ENCODE data around the gene ACAP3.

Gene ACAP3

GRCh38 chr1:1300352-1300739, 7.4 kb downstream of the ACAP3 start:
- DNase-seq (ENCODE audit: low read depth), result no peak

GRCh38 chr1:1299686-1300351, 7.9 kb downstream of the ACAP3 start:
- no peak for DNase-seq (ENCODE audit: low read depth)

DNA sequence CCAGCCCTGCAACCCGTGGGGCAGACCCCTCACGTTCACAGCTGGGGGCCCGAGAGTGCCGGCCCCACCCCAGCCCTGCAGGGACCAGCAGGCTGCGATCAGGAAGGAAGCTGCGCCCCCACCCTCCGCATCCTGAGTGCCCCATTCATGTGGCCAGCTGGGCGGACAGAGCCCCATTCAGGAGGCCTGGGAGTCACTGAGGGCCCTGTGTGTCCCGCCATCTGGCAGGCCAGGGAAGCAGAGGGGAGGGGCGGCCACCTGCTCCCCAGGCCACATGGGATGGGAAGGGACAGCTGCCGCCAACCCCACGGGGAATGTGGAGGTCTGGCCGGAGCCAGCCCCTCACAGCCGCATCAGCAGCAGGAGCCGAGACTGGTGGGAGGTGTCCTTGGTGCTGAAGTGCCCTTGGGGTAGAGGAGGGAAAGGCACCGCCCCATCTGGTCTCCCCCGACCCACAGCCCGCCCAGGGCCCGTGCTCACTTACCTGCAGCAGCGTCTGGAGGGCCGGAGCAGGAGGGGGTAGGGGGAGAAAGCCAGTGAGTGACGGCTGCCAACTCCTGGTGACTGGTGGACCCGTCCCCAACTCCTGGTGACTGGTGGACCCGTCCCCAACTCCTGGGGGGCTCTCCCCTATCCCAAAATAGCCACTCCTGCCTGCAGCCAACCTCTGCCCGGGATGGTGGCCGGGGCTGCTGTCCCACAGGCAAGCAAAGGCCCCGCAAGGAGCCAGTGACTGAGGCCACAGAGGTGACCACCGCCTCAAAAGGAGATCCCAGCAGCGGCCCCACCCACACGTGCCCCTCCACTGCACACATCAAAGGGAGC, 8.7 kb downstream of the ACAP3 start:
- DNase-seq (ENCODE audit: low read depth), result peak; percentile 34

- DNase-seq (ENCODE audit: low read depth), result no peak
Measured at GRCh38 chr1:1297802-1298424, 9.8 kb downstream of the ACAP3 start.

- DNase-seq (ENCODE audit: low read depth), result no peak
Measured at GRCh38 chr1:1296070-1297061, 11.4 kb downstream of the ACAP3 start.

DNA sequence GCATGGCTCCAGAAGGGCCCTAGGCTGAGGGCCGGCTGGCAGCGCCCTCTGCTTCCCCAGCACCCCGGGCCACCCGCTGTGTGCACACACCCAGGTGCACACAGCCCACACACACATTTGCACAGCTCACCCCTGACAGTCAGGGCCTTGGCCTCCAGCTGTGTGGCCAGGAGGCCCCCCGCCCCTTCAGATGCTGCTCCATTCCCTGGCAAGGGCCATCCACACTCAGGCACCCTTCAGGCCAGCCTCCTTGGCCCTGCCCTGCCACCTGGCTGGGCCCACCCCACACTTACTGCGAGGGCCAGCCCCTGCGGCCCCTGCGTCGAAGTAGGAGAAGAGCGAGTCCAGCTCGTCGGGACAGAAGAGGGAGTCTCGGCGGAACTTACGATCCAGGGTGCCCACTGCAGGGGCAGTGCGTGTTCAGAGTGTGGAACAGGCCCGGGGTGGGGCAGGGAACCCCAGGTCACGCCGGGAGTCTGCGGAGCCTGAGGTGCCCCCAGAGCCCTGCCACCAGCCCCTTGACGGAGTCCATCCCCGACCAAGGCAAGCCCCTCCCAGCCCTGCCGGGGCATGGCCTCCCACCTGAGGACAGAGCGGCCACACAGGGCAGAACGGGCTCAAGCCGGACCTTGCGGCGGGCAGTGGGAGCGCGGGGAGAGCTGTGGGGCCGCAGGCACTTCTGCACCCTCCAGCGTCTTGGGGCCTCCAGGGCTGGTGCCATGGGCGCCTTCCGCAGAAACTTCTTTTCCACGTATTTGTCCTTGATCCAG, 12.4 kb downstream of the ACAP3 start:
- no peak for DNase-seq (ENCODE audit: low read depth)

DNA sequence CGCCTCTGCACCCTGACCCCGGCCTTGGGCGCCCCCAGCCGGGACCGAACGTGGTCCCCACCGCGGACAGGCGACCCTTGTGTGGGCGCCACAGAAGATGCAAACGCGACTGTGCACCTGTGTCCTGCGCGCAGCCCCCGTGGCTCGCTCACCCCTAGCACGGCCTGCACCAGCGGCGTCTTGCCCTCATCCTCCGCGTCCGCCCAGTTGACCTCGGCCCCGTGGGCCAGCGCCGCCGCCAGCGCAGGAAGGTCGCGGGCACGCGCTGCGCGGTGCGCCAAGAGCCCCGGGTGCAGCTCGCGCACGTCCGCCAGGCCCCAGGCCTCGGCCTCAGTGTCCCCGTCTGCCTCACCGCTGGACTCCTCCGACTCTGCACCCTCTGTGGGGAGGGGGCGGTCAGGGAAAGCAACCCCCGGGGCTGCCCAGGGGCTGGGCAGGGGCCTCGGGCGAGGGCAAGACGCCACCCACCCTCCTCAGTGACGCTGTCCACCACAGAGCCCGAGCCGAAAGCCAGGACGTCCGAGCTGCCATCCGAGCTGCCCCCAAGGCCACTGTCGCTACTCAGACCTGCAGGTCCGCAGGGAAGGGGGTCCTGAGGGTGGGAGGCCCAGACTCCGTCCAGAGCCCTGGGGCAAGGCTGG, 13.4 kb downstream of the ACAP3 start:
- no peak for DNase-seq (ENCODE audit: low read depth)

GRCh38 chr1:1293263-1294249, 14.2 kb downstream of the ACAP3 start:
- no peak for DNase-seq (ENCODE audit: low read depth)

GRCh38 chr1:1292851-1293250, 14.9 kb downstream of the ACAP3 start:
- DNase-seq (ENCODE audit: low read depth), result no peak

- DNase-seq (ENCODE audit: low read depth), result no peak
Measured at GRCh38 chr1:1292442-1292779, 15.3 kb downstream of the ACAP3 start.

DNA sequence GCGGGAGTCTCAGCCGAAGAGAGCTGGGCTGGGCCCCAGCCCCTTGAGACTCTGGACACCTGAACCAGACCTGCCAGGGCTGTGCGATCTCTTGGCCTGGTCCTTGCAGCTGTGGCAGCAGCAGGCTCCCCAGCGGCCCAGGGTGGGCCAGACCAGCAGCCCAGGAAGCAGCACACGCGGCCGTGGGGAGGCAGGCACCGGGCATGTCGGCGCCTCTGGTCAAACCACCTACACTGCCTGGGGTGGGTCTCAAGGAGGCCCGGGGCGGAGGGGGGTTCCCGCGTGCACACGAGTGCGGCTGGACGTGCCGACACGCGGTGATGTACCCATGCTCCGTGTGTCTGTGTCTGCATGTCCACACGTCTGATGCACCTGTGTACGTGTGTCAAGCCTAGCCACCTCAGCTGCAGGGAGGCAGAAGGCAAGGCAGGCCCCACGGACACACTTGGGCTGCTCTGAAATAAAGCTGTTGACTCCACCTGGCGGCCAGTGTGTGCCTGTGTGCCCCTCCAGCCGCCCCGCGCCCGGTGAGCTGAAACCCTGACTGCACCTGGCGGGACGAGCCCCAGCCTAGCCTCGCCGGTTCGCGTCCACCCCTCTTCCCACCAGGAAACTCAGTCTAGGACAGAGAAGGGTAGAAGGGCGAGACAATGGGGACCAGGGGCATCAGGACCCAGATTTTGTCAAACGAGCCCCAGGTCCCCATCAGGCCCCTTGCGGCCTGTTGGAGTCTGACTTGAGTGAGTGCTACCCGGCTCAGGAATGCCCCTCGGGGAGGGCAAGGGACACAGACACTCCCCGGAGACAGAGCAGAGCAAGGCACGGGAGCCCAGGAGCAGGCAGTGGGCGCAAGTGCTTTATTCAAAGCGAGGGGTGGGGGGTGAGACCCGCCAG, 15.9 kb downstream of the ACAP3 start:
- DNase-seq (ENCODE audit: low read depth), result peak; percentile 64

GRCh38 chr1:1291023-1291528, 16.7 kb downstream of the ACAP3 start:
- no peak for DNase-seq (ENCODE audit: low read depth)

DNA sequence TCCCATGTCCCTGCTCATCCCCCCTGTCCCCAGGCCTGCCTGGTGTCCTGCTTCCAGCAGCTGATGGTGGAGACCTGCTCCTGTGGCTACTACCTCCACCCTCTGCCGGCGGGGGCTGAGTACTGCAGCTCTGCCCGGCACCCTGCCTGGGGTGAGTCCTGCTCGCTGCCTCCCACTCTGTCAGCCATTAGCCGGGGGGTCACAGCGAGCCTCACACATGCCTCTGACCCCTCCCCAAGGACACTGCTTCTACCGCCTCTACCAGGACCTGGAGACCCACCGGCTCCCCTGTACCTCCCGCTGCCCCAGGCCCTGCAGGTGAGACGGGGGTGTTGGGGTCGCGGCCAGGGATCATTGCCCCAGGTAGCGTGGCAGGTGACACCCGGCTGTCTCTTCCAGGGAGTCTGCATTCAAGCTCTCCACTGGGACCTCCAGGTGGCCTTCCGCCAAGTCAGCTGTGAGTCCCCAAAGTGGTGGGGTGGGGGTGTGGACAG, 17.4 kb downstream of the ACAP3 start:
- DNase-seq (ENCODE audit: low read depth), result peak; percentile 42

DNA sequence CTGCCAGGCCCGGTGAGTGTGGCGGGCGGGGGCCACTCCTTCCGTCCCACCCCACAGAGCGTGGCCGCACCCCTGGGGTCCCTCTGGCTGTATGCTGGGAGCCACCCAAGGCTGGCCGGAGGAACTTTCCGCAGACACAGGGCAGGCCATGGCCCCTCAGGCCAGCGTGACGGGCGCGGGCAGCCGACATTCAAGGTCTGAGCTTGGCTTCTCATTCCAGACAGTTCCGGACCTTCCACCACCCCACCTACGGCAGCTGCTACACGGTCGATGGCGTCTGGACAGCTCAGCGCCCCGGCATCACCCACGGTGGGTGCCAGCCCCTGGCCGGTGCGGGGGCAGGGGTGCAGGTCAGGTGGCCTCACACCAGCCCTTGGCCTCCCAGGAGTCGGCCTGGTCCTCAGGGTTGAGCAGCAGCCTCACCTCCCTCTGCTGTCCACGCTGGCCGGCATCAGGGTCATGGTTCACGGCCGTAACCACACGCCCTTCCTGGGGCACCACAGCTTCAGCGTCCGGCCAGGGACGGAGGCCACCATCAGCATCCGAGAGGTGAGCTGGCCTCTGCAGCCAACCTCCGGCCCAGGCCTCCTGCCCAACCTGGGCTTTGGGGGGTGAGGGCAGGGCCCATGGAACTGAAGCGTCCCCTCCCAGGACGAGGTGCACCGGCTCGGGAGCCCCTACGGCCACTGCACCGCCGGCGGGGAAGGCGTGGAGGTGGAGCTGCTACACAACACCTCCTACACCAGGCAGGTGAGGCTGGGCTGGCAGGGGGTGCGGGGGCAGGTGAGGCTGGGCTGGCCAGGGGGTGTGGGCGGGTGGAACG, 20.2 kb downstream of the ACAP3 start:
- DNase-seq (ENCODE audit: low read depth), result no peak

- DNase-seq (ENCODE audit: low read depth), result no peak
Measured at GRCh38 chr1:1286313-1287261, 21.1 kb downstream of the ACAP3 start.
